HG03280 (cell line): ENCODE results near the gene TCF25.
"Not testable (repeated sequence)": the region's sequence is repeated elsewhere in the genome, so short reads cannot be mapped to it uniquely, and the experiment has no call there.

Experiments used
- ATAC-seq: cut with Tn5 transposase; IDR thresholded peaks from one replicate; pipeline ENCODE4 v1.9.1; 2021; ENCODE audit warnings: mild to moderate bottlenecking, moderate library complexity; ENCODE audit not compliant: unreplicated experiment

TCF25 gene

GRCh38 chr16:89935620-89936019, 62.2 kb downstream of the TCF25 start:
- not testable (repeated sequence) for ATAC-seq

GRCh38 chr16:89936034-89936433, 62.6 kb downstream of the TCF25 start:
- ATAC-seq, result no peak

DNA sequence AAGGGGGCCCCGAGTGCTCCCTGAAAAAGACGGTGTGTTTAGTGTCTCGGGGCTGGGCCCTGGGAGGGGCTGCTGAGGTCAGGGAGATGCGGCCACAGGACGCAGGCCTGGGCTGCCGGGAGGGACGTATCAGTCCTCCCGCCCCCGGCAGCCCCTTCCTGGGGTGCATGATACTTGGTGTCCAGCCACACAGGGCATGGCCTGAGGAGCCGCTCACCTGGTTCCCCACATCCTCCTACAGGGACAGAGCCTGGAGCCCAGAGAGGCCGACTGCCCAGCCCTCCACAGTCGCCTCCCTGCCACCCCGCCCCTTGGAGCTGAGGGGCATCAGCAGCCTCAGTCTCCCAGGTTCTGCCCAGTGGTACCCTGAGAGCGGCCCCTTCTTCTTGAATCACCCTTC, 63.1 kb downstream of the TCF25 start:
- no peak for ATAC-seq

GRCh38 chr16:89936981-89937380, 63.6 kb downstream of the TCF25 start:
- ATAC-seq, result no peak

DNA sequence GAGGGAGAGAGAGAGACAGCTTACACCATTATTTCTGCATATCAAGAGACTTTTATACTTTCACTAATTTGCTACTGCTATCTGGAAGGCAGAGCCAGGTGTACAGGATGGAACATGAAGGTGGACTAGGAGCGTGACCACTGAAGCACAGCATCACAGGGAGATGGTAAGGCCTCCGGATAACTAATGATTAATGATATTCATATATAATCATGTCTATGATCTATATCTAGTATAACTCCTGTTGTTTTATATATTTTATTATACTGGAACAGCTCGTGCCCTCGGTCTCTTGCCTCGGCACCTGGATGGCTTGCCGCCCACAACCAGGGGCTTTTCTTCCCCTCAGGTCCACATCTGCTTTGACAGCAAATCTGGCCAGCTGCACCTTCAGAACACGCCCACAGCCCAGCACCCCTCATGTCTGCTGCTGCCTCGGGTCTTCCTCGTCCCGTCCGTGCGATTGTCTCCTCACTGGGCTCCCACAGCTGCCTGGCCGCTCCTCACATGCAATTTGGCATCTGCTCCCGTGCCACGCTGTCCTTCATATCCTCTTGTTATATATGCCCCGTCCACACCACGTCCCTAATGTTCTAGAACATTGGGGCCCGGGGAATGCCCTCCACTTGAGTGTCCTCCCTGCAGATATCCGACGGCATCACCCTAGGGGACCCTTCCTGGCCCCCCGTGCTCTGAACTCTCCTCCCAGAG, 64.9 kb downstream of the TCF25 start:
- no peak for ATAC-seq

- ATAC-seq, result no peak
These were observed 71.4 kb downstream of the TCF25 start for GRCh38 chr16:89944773-89945172.

GRCh38 chr16:89945654-89946053, 72.3 kb downstream of the TCF25 start:
- ATAC-seq, result no peak

DNA sequence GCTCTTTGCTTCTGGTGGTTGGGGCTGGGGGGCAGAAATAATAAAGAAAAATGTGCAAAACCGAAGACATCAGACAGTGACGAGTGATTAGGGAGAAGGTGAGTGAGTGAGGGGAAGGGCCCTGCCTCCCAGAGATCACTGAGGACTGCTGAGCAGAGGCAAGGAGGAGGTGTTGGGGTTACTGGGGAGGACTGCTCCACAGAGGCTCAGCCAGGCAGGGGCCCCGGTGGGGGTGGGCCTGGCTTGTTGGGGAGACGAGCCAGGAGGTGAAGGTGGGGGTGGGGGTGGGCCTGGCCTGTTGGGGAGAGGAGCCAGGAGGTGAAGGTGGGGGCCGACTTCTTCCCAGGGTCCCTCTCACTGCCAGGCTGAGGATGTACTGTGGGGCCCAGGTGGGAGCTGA, 73.1 kb downstream of the TCF25 start:
- no peak for ATAC-seq

GRCh38 chr16:89949121-89949742, 75.8 kb downstream of the TCF25 start:
- ATAC-seq, result no peak

- no peak for ATAC-seq
These were observed 76.4 kb downstream of the TCF25 start for GRCh38 chr16:89949756-89950155.

DNA sequence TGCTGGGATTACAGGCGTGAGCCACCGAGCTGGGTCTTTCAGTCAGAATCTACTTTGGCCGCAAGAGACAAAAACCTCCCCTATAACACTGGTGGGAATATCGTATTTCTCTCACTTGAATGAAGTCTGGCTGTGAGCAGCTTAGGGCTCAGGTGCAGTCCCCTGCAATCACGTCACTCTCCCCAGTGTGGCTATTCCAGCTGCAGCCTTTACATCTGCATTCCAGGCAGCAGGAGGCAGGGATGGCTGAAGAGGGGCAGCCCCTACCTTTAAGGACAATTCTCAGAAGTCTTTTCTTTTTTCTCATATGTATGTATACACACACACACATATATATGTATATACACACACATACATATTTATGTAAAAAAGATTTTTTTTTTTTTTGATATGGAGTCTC, 78.1 kb downstream of the TCF25 start:
- ATAC-seq, result no peak

GRCh38 chr16:89952049-89952448, 78.7 kb downstream of the TCF25 start:
- ATAC-seq, result no peak

GRCh38 chr16:89952551-89952950, 79.2 kb downstream of the TCF25 start:
- ATAC-seq, result no peak

GRCh38 chr16:89953671-89954406, 80.4 kb downstream of the TCF25 start:
- no peak for ATAC-seq

GRCh38 chr16:89954462-89954861, 81.1 kb downstream of the TCF25 start:
- no peak for ATAC-seq

GRCh38 chr16:89955001-89955685, 81.8 kb downstream of the TCF25 start:
- no peak for ATAC-seq

DNA sequence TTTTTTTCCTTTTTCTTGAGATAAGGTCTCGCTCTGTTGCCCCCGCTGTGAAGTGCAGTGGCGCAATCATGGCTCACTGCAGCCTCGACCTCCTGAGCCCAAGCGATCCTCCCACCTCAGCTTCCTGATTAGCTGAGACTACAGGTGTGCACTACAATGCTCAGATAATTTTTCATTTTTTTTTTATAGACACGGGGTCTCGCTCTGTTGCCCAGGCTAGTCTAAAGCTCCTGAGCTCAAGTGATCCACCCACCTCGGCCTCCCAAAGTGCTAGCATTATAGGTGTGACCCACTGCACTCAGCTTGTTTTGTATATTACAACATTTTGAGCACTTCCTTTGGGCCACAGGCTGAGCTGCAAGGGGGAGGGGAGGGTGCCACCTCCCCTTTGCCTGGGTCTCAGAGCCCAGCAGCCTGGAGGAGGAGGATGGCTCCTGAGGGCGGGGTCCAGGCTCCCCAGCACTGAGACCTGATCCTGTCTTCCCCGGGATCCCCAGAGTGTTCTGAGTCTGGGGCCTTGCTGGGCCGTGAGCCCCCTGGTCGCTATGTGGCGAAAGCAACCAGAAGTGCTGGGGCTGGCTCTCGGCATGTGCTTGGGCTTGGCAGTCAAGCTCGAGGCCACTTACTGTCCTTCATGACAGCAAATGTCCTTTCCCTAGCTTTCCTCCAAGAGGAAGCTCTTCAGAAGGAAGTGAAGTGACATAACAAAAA, 83.3 kb downstream of the TCF25 start:
- ATAC-seq, result no peak

GRCh38 chr16:89957216-89957785, 83.9 kb downstream of the TCF25 start:
- no peak for ATAC-seq

DNA sequence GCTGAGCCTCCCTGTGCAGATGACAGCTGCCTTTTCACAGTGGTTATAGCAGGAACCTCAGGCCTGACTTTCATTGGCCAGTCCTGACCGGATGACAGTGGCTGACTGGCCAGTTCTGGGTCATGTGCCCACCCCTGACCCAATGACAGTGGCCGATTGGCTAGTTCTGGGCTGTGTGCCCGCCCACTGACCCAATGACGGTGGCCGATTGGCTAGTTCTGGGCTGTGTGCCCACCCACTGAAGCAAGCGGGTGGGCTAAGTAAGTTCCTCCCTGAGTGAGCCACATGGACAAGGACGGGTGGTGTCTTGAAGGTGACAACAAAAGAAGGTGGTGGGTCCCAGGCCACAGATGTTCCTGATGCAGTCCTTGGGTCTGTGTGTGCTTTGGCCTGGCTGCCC, 84.7 kb downstream of the TCF25 start:
- no peak for ATAC-seq

GRCh38 chr16:89958596-89958995, 85.2 kb downstream of the TCF25 start:
- ATAC-seq, result no peak

DNA sequence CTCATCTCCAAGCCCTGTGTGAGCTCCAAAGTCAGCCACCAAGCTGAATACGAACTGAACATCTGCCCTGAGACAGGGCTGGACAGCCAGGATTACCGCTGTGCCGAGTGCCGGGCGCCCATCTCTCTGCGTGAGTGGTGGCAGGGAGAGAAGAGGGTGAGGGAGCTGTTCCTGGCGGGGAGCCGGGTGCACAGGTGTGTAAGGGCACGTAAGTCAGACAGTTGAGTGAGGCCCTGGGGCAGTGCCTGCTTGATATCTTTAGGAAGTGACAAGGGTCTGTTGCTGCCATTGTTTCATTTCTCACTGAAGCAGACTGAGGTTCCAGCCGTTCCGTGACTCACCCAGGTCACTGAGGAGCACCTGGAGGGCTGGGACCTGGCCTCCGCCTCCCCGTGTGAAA, 87.6 kb downstream of the TCF25 start:
- no peak for ATAC-seq
